Activated effector memory CD4-positive, alpha-beta T cell treated with anti-CD3 and anti-CD28 coated beads, Interleukin-2, amount 50 U/mL, for 16 hours (primary cell): ENCODE results near the gene BTBD10.
"Not testable (repeated sequence)": the region's sequence is repeated elsewhere in the genome, so short reads cannot be mapped to it uniquely, and the experiment has no call there.

Experiments
- DNase-seq: peaks from one replicate; pipeline ENCODE4 v3.0.0-alpha.2; 2020

Gene BTBD10

GRCh38 chr11:13440100-13440855 is 22.7 kb downstream of the BTBD10 start:
- DNase-seq, result no peak

- DNase-seq, result no peak
Observed at GRCh38 chr11:13438291-13438690, 24.7 kb downstream of the BTBD10 start.

GRCh38 chr11:13436836-13437235 is 26.2 kb downstream of the BTBD10 start:
- not testable (repeated sequence) for DNase-seq

- no peak for DNase-seq
Observed at GRCh38 chr11:13434247-13435205, 28.5 kb downstream of the BTBD10 start.

GRCh38 chr11:13433437-13433836 is 29.6 kb downstream of the BTBD10 start:
- no peak for DNase-seq

- DNase-seq, result no peak
Observed at GRCh38 chr11:13429836-13430235, 33.2 kb downstream of the BTBD10 start.

- DNase-seq, result no peak
Observed at GRCh38 chr11:13429288-13429687, 33.7 kb downstream of the BTBD10 start.

- DNase-seq, result no peak
Observed at GRCh38 chr11:13427440-13427839, 35.6 kb downstream of the BTBD10 start.

GRCh38 chr11:13423372-13423771 is 39.6 kb downstream of the BTBD10 start:
- DNase-seq, result no peak

- no peak for DNase-seq
Observed at GRCh38 chr11:13421561-13421960, 41.5 kb downstream of the BTBD10 start.

GRCh38 chr11:13415201-13415600 is 47.8 kb downstream of the BTBD10 start:
- no peak for DNase-seq

GRCh38 chr11:13405220-13405619 is 57.8 kb downstream of the BTBD10 start:
- DNase-seq, result no peak

- DNase-seq, result not testable (repeated sequence)
Observed at GRCh38 chr11:13398335-13398734, 64.7 kb downstream of the BTBD10 start.

GRCh38 chr11:13391217-13391616 is 71.8 kb downstream of the BTBD10 start:
- no peak for DNase-seq

- DNase-seq, result no peak
Observed at GRCh38 chr11:13388741-13389140, 74.3 kb downstream of the BTBD10 start.

GRCh38 chr11:13386567-13386966 is 76.5 kb downstream of the BTBD10 start:
- no peak for DNase-seq

GRCh38 chr11:13384908-13385640 is 77.9 kb downstream of the BTBD10 start:
- DNase-seq, result no peak

- no peak for DNase-seq
Observed at GRCh38 chr11:13382751-13383150, 80.3 kb downstream of the BTBD10 start.

- DNase-seq, result no peak
Observed at GRCh38 chr11:13380731-13381130, 82.3 kb downstream of the BTBD10 start.

GRCh38 chr11:13378316-13378715 is 84.7 kb downstream of the BTBD10 start:
- DNase-seq, result no peak

- no peak for DNase-seq
Observed at GRCh38 chr11:13376838-13377237, 86.2 kb downstream of the BTBD10 start.

- no peak for DNase-seq
Observed at GRCh38 chr11:13376402-13376801, 86.6 kb downstream of the BTBD10 start.

- no peak for DNase-seq
Observed at GRCh38 chr11:13375798-13376197, 87.2 kb downstream of the BTBD10 start.
